Measurements from ENCODE around the gene VASH2. TPM values are rescaled to one million over a fixed set of nuclear protein-coding genes. Genes with fewer than 3 reads are reported as not detected.

The VASH2 gene
- total and polyA plus RNA-seq, 2 experiments from 2014 or later, result 129 to 381 TPM

DNA sequence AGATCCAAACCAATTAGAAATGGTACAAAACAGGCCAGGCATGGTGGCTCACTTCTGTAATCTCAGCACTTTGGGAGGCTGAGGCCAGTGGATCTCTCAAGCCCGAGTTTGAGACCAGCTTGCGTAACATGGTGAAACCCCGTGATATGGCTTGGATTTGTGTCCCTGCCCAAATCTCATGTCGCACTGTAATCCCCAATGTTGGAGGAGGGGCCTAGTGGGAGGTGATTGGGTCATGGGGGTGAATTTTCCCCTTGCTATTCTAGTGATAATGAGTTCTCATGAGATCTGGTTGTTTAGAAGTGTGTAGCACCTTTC lies 7.0 kb upstream of the VASH2 start:
- Histone ChIP-seq H3K4me3 (no peak overlapping the region), H2AFZ (0 out of 2 replicates have a peak overlapping the region, but pooled peaks have one; percentile 45), H3K79me2 (replicated peaks; ENCODE audit: insufficient read depth) (no peaks in the 10 kb centered on the region), H3K36me3 (ENCODE audit: insufficient read depth) (no peaks in the 10 kb centered on the region; the same call in 1 of the 2 replicates), H3K4me1 (ENCODE audit: insufficient read depth) (peaks cover 9% of the 10 kb centered on the region), H4K20me1 (replicated peaks; ENCODE audit: insufficient read depth) (no peaks in the 10 kb centered on the region), H3K4me2 (no peak overlapping the region), H3K27ac (ENCODE audit: low read depth) (no peak overlapping the region), H3F3A (replicated peaks; ENCODE audit: low read depth) (no peaks in the 10 kb centered on the region), H3K9me2 (ENCODE audit: insufficient read depth) (0 out of 2 replicates have a peak, but pooled peaks cover 3% of the 10 kb centered on the region), H3K27me3 (ENCODE audit: insufficient read depth) (no peaks in the 10 kb centered on the region)
- ATAC-seq (no peak), DNase-seq (ENCODE audit: low spot score) (no peak)
- H3K36me3 Mint-ChIP-seq (ENCODE audit: low read depth), result peaks cover 21% of the 10 kb centered on the region; the same call in 2 of the 3 replicates
- no peak for TF ChIP-seq NANOG (IDR thresholded peaks at IDR 0.05; ENCODE audit: borderline replicate concordance)
- TF ChIP-seq ZNF462 (CRISPR knock-in tag; IDR thresholded peaks at IDR 0.05), result no peak
- no peak for TF ChIP-seq ZNF331 (CRISPR knock-in tag; IDR thresholded peaks at IDR 0.05; ENCODE audit: low read depth)
- no peak for TF ChIP-seq EZH2phosphoT487 (IDR thresholded peaks at IDR 0.05; ENCODE audit: unreplicated experiment)
- no peak for TF ChIP-seq JUNB (IDR thresholded peaks at IDR 0.05; ENCODE audit: unreplicated experiment)
- TF ChIP-seq EZH2 (IDR thresholded peaks at IDR 0.05; ENCODE audit: low read depth, unreplicated experiment), result no peak
- no peak for TF ChIP-seq STAT1 (IDR thresholded peaks at IDR 0.05; ENCODE audit: unreplicated experiment)
- TF ChIP-seq, protein P1, sequence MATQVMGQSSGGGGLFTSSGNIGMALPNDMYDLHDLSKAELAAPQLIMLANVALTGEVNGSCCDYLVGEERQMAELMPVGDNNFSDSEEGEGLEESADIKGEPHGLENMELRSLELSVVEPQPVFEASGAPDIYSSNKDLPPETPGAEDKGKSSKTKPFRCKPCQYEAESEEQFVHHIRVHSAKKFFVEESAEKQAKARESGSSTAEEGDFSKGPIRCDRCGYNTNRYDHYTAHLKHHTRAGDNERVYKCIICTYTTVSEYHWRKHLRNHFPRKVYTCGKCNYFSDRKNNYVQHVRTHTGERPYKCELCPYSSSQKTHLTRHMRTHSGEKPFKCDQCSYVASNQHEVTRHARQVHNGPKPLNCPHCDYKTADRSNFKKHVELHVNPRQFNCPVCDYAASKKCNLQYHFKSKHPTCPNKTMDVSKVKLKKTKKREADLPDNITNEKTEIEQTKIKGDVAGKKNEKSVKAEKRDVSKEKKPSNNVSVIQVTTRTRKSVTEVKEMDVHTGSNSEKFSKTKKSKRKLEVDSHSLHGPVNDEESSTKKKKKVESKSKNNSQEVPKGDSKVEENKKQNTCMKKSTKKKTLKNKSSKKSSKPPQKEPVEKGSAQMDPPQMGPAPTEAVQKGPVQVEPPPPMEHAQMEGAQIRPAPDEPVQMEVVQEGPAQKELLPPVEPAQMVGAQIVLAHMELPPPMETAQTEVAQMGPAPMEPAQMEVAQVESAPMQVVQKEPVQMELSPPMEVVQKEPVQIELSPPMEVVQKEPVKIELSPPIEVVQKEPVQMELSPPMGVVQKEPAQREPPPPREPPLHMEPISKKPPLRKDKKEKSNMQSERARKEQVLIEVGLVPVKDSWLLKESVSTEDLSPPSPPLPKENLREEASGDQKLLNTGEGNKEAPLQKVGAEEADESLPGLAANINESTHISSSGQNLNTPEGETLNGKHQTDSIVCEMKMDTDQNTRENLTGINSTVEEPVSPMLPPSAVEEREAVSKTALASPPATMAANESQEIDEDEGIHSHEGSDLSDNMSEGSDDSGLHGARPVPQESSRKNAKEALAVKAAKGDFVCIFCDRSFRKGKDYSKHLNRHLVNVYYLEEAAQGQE (IDR thresholded peaks at IDR 0.05; ENCODE audit: unreplicated experiment), result no peak
- TF ChIP-seq, protein P2, sequence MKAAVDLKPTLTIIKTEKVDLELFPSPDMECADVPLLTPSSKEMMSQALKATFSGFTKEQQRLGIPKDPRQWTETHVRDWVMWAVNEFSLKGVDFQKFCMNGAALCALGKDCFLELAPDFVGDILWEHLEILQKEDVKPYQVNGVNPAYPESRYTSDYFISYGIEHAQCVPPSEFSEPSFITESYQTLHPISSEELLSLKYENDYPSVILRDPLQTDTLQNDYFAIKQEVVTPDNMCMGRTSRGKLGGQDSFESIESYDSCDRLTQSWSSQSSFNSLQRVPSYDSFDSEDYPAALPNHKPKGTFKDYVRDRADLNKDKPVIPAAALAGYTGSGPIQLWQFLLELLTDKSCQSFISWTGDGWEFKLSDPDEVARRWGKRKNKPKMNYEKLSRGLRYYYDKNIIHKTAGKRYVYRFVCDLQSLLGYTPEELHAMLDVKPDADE (IDR thresholded peaks at IDR 0.05), result no peak
- TF ChIP-seq, protein P3, sequence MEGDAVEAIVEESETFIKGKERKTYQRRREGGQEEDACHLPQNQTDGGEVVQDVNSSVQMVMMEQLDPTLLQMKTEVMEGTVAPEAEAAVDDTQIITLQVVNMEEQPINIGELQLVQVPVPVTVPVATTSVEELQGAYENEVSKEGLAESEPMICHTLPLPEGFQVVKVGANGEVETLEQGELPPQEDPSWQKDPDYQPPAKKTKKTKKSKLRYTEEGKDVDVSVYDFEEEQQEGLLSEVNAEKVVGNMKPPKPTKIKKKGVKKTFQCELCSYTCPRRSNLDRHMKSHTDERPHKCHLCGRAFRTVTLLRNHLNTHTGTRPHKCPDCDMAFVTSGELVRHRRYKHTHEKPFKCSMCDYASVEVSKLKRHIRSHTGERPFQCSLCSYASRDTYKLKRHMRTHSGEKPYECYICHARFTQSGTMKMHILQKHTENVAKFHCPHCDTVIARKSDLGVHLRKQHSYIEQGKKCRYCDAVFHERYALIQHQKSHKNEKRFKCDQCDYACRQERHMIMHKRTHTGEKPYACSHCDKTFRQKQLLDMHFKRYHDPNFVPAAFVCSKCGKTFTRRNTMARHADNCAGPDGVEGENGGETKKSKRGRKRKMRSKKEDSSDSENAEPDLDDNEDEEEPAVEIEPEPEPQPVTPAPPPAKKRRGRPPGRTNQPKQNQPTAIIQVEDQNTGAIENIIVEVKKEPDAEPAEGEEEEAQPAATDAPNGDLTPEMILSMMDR (conservative IDR thresholded peaks at IDR 0.05; ENCODE audit: low read depth in 2 of 2), result no peak
- TF ChIP-seq POLR2AphosphoS5 (IDR thresholded peaks at IDR 0.05; ENCODE audit: low read depth), result no peak
- TF ChIP-seq ZNF114 (CRISPR knock-in tag; IDR thresholded peaks at IDR 0.05), result no peak
- TF ChIP-seq CREB1 (CRISPR knock-in tag; IDR thresholded peaks at IDR 0.05; ENCODE audit: low read depth), result no peak
- no peak overlapping the region for H3K27ac Mint-ChIP-seq
- H3K9me3 Mint-ChIP-seq, result peaks cover 14% of the 10 kb centered on the region; the same call in 2 of the 3 replicates
- H3K4me3 Mint-ChIP-seq, result no peak overlapping the region
- peaks cover 12% of the 10 kb centered on the region for H3K27me3 Mint-ChIP-seq (ENCODE audit: insufficient read depth, low read depth, poor library complexity)
- peaks cover 16% of the 10 kb centered on the region for H3K4me1 Mint-ChIP-seq
